GM18870 (cell line): ENCODE data around the gene NIPAL4.
"Not testable (repeated sequence)": the region's sequence is repeated elsewhere in the genome, so short reads cannot be mapped to it uniquely, and the experiment has no call there.

Source experiments
- ATAC-seq: cut with Tn5 transposase; IDR thresholded peaks from one replicate; pipeline ENCODE4 v1.9.1; 2021; ENCODE audit warnings: moderate library complexity; ENCODE audit not compliant: unreplicated experiment

The NIPAL4 gene

DNA sequence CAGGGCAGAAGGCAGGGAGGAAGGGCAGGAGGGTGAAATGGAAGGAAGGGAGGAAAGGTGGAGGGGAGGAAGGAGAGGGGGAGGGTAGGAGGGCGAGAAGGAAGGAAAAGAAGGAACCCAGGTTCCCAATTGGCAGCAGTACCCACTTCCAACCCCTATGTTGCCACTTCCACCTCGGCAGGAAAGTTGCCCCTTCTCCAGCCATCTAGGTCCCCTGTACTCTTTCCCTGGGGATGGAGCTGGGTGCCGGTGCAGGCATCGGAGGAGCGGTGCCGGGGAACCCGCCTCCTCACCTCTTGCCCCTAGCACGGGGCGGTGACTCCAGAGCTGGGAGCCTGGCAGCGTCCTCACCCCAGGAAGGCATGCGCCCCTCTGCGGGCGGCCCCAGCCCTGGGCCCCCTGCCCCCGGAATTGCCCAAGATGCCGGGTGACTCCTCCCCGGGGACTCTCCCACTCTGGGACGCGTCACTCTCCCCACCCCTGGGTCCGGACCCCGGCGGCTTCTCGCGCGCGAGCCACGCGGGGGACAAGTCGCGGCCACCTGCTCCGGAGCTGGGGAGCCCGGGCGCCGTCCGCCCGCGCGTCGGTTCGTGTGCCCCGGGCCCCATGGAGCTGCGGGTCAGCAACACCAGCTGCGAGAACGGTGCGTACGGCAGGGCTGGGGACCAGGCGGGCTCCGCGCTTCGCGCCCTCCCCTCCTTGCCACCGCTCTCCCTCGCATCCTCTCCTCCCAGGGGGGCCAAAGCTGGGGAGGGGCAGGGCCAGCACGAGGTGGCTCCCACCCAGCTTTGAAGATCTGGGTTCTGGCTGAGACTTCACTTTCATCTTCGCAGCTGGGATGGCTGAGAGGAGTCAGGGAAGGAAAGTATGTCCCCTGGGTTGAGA, at the start of gene NIPAL4:
Gene NIPAL4, plus strand, starts transcription at position 499 of the 885 bp plus-strand sequence. Its CDS starts 108 bp downstream, at position 607.
- ATAC-seq, result no peak

GRCh38 chr5:157415838-157416237, 44.2 kb upstream of the NIPAL4 start:
- ATAC-seq, result no peak

GRCh38 chr5:157419521-157419920, 40.5 kb upstream of the NIPAL4 start:
- ATAC-seq, result not testable (repeated sequence)

DNA sequence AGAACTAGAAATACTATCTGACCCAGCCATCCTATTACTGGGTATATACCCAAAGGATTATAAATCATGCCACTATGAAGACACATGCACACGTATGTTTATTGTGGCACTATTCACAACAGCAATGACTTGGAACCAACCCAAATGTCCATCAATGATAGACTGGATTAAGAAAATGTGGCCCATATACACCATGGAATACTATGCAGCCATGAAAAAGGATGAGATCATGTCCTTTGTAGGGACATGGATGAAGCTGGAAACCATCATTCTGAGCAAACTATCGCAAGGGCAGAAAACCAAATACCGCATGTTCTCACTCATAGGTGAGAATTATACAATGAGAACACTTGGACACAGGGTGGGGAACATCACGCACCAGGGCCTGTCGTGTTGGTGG, 30.1 kb upstream of the NIPAL4 start:
- not testable (repeated sequence) for ATAC-seq

- no peak for ATAC-seq
These were observed 28.3 kb upstream of the NIPAL4 start for GRCh38 chr5:157431544-157432200.

DNA sequence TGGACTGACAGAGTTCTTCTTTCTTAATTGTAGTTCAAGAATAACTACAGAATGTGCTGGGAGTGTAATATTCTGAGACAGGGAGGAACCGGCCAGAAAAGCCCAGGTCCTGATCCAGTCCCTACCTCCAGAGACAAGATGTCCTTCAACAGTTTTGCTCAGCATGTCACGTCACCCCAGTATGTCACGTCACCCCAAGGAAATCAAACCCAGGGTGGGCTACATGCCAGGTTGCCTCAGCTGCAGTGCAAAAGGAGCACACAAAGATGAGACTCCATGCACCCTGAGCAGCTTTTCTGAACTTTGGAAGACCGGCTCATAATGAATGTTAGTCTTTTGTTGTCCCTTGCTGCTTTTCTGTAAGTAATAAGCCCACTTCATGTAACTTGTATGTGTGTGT, 25.9 kb upstream of the NIPAL4 start:
- ATAC-seq, result no peak

DNA sequence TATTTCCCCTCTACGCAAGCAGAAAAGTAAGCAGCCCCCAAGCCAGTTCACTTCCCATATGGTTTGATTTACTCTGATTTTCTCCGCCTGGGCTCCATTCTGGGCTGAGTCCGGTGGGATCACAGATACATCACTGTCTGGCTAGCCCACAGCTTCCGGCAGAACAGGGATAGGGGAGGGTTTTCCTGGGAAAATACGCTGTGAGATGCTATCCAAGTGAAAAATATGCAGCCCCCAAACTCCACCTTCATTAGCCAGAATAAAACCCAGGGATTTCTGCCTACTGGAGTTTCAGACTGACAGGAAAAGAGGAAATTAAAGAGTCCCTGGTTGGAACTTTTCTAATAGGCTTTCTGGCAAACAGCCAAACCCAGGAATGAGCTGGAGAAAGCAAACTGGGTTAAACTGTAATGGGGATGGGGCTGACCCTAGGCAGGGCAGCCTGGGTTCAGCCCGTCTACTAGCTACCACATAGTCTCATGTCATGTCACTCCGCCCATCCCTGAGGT, 16.9 kb upstream of the NIPAL4 start:
- ATAC-seq, result no peak

- no peak for ATAC-seq
These were observed 15.8 kb upstream of the NIPAL4 start for GRCh38 chr5:157444224-157444623.

GRCh38 chr5:157445745-157446411, 14.1 kb upstream of the NIPAL4 start:
- ATAC-seq, result no peak

GRCh38 chr5:157446412-157446935, 13.5 kb upstream of the NIPAL4 start:
- no peak for ATAC-seq

GRCh38 chr5:157447201-157447637, 12.8 kb upstream of the NIPAL4 start:
- ATAC-seq, result no peak

DNA sequence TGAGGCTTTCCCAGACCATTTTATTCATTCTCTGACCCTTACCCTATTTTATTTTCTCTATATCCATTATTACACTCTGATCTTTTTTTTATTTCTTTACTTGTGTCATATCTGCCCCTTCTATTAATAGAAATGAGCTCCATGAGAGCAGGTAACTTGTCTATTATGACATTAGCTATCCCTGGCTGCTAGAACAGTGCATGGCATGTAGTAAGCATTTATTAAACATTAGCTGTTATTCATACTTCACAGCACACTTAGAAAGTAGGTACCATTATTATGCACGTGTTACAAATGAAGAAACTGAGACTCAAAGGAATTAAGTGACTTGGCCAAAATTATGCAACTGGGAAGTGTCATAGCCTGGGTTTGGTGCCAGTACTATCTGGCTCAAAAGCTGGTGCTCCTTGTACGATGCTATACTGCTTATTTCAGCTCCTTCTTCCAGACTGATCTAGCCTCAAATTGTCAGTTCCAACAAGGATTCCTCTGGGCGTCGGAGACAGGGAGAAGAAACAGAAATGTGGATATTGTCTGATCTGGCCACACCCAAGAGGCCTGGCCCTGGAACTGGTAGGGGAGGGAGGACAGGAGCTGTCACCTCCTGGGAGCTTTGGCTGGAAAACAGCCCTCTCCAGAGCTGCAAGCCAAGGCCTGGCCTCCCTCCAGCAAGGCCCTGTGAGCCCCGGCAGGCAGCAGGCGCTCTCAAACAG, 10.8 kb upstream of the NIPAL4 start:
- ATAC-seq, result no peak

DNA sequence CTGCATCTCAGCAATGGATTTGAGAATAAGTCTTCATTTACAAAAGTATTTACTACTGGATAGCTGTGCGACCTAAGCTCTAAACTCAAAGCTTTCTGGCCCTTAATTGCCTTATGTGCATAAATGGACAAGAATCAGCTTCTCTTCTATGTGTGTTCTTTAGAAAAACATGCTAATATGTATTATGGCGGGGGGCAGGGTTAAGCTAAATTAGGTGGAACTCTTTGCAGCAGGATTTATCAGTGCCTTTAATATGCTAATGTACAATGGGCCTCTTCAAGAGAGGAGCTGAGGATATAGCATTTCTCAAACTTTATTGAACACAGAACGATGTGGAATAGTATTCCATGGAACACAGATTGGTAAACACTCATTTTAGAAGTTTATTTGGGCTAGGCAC, 10.0 kb upstream of the NIPAL4 start:
- ATAC-seq, result no peak

GRCh38 chr5:157451806-157452205, 8.2 kb upstream of the NIPAL4 start:
- no peak for ATAC-seq

DNA sequence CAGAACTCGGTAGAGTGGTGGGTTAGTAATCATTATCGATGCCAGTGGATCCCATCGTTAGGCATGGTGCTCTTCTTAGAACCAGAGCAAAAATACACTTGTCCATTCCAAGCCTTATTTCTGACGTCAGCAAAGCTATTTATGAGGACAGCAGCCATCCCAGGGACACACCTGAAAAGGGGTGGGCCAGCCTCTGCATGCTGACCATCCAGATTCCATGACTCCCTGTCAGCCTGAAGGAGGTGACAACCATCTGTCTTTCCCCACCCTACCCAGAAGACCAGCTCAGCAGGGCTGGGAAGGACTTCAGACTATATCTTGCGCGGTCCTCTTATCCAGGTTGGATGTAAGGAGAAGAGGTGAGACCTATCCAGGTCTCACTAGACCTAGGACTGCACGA, 5.7 kb upstream of the NIPAL4 start:
- no peak for ATAC-seq

GRCh38 chr5:157455057-157455456, 5.0 kb upstream of the NIPAL4 start:
- ATAC-seq, result no peak

DNA sequence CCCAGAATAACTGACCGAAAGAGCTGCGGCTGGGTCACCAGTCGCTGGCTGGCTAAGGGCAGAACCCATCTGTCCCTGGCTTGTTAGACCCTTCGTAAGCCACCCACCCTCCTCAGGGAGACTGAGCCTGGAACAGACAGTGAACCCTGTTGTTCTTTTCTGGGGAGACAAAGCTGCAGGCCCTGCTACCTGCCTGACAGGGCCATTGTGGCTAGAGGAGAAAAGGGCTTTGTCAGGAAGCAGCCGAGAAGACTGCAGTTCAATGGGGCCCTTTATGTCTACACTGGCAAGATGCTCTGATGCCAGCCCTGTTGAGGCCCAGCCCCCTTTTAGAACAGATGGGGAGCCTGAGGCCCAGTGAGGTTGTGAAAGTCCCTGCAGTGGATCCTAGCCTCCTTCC, 3.7 kb upstream of the NIPAL4 start:
- ATAC-seq, result no peak

DNA sequence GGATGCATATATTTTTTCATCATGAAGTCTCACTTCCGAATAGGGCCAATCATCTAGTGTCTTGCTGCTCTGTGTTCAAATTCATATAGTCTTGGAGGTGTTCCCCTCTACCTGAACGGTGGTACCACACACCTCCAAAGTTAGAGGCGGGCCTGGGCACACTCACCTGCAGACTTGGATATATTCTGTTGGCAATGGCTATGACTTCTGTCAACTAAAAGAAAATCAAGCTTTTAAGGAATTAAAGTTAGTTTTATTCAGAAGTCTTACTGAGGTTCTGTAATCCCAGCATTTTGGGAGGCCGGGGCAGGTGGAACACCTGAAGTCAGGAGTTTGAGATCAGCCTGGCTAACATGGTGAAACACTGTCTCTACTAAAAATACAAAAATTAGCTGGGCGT, 2.6 kb upstream of the NIPAL4 start:
- no peak for ATAC-seq

DNA sequence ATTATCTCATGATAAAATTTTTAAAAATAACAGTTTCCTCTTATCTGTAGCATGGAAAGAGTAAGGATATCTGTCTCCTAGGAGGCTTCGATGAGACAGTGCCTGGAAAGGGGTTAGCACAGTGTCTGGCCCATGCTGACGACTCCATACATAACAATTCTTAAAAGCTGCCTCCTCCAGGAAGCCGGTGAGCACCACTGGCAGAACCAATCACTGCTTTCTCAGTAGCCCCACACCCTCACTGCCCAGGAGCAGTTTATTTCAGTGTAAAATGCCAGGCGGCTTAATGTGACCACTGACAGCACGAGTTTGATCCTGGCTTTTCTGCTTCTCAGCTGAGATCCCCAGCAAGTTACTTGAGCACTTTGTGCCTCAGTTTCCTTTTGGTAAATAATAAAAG, 1.2 kb upstream of the NIPAL4 start:
- ATAC-seq, result no peak

GRCh38 chr5:157460921-157461792, 1.1 kb downstream of the NIPAL4 start:
- no peak for ATAC-seq
